Amniotic stem cell (primary cell): ENCODE measurements around the gene EXTL2.
A peak's percentile ranks its signal among the peaks of the same experiment; 100 is the strongest.
"Not testable (repeated sequence)": the region's sequence is repeated elsewhere in the genome, so short reads cannot be mapped to it uniquely, and the experiment has no call there.

ENCODE experiments used
- DNase-seq: peaks from one replicate; lab custom pipeline; 2025; lab: John Stamatoyannopoulos, UW

The EXTL2 gene, protein sequence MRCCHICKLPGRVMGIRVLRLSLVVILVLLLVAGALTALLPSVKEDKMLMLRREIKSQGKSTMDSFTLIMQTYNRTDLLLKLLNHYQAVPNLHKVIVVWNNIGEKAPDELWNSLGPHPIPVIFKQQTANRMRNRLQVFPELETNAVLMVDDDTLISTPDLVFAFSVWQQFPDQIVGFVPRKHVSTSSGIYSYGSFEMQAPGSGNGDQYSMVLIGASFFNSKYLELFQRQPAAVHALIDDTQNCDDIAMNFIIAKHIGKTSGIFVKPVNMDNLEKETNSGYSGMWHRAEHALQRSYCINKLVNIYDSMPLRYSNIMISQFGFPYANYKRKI

DNA sequence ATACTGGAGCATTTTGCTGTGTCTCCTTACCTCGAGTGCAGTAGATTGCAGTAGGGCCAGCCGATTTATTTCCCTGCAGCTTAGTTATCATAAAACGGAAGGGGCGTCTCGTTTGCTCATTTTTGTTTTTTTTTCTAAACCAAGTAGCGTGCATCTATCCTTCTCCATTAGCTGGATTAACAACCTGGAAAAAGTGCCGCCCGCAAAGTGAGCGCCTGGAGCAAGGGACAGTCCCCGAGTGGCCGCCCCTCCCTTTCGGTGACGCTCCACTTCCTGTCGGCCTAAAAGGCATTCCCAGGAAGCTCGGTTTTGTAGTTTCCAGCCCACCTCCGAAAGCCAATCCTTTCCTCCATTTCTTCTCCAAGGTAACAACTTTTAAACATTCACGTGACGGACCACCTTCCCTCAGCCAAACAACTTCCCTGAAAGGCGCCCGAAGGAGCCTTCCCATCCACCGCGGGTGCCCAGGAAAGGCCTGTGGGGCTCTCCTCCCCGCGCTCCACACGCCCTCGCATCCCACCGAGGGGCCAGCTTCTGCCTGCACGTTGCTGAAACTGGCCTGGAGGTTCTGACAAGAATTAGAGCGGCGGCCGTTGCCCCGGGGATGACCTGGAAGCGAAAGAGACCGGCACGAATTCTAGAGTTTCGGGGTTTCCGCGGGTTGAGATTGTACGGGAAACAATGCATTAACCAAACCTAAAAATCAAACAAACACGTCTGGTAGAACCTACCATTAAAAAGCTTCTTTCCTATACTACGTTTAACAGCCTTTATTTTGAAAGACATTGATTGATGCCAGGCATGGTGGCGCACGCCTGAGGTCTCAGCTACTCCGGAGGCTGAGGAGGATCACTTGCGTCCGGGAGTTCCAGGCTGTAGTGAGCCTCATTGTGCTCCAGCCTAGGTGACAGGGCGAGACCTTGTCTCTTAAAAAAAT, at the start of gene EXTL2:
Gene EXTL2, minus strand, starts transcription at position 240 of the 937 bp plus-strand sequence. CDS start 6,085 bp downstream, outside the sequence.
- DNase-seq, result peak; percentile 76

DNA sequence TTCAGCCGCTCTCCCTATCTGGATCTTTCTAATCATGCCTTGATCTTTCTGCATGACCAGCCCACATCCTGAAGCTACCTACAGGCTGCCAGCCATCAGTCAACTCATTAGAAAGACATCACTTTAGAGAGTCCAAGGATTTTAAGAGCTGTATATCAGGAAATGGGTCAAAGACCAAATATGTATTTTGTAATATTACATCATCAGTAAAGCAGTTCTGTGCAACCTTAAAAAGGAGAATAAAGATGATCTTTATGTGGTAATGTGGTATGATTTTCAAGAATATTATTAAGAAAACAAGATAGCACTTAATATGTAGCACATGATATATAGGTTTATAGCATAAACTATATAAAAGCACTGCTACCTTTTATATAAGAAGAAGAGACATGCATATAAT, 48.9 kb upstream of the EXTL2 start:
- DNase-seq, result no peak

DNA sequence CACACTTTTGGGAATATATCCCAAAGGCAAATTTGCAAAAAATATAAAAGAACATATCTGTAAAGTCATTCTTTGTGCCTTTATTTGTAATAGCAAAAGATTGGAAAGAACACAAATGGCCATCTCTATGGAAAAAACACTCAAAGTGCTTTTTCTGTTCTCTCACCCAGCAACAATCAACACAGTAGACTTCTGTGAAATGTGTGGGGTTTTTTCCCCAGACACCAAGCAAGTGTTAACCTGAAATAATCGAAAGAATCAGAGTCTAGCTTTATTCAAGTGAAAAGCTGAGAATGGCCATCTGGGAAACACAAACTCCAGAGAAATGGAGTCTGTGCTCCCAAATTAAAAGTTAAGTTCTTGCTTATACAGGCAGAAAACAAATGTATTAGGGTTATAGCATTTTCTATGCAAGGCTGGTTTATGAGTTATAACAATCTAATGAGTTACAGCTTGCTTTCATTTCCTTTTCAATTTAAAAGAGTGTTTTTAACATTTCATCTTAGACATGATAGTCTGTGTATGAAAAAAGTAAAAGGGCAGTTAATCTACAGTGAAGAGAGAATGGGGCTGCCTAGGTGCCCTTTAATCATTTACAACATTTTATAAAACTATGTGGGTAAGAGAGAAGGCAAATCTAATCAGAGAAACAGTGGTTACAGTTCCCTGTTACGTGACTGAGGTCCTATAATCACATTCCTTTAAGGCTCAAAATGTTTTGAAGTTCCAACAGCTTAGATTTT, 47.8 kb upstream of the EXTL2 start:
- no peak for DNase-seq

DNA sequence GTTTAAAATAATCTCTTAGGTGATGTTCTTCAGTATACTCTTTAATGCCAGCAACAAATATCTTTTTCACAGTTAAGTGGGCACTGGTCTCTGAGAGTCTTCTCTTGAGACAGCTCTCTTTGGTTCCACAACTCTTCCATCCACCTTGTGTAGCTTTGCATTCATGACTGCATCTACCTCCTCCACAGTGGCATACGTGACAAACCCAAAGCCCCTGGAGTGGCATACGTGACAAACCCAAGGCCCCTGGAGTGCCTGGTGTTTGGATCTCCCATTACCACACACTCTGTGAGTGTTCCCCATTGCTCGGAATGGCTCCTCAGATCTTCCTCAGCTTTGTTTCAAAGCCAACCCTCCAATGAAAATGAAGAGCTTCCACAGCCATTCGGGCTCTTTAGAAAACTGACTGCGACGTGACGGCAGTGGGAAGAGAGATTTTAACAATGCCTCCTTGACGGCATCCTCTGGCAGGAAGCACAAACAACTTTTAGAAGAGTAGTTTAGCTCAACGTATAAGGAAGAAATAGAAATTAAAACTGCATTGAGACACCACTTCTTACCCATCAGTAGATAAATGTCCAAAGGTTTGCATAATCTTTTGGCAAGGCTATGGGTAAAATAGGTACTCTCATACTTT, 47.1 kb upstream of the EXTL2 start:
- DNase-seq, result no peak

DNA sequence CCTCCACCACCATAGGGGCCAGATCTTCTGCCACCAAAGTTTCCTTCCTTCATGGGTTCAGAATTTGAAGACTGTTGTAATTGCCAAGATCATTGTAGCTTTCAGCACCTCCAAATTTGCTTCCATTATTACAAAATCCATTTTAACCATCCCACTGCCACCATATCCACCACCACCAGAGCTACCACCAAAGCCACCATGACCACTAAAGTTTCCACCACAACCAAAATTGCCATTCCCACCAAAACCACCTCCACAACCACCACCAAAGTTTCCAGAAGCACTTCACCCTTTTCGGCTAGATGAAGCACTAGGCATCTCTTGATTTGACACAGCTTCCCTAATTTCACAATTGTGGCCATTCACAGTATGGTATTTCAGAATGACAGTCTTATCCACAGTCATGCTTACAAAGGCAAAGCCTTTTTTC, 46.5 kb upstream of the EXTL2 start:
- DNase-seq, result no peak

DNA sequence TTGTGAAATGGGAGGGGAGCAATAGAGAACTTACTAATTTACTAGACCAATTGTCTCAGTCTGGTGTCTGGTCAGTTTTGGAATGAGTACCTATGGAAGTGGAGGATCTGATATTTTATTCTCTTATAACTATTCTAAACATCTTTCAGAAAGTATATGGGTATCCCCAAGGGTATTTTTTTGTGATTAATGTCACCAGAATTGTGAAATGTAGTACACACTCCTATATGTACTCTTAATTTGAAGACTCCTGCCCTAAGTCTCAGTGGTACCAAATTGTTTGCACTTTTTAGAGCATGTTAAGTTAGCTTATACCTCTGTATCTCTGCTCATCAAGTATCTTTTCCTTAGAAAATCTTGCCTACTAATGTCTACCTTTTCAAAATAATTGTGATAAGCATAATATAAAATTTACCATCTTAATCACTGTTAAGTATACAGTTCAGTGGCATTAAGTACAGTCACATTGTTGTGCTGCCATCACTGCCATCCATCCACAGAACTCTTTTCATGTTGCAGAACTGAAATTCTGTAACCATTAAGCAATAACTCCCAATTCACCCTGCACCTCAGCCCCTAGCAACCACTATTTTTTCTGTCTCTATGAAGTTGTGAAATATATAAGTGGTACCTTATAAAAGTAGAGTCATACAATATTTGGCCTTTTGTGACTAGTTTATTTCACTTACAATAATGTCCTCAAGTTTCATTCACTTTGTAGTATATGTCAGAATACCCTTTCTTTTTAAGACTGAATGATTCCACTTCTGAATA, 41.7 kb upstream of the EXTL2 start:
- DNase-seq, result no peak

DNA sequence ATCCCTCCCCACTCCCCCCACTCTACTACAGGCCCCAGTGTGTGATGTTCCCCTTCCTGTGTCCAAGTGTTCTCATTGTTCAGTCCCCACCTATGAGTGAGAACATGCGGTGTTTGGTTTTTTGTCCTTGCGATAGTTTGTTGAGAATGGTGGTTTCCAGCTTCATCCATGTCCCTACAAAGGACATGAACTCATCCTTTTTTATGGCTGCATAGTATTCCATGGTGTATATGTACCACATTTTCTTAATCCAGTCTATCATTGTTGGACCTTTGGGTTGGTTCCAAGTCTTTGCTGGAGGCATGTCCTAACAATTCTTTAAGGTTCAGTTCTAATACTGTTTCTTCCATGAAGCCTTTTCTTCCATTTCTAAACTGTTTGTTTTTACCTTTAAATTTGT, 38.9 kb upstream of the EXTL2 start:
- DNase-seq, result not testable (repeated sequence)

DNA sequence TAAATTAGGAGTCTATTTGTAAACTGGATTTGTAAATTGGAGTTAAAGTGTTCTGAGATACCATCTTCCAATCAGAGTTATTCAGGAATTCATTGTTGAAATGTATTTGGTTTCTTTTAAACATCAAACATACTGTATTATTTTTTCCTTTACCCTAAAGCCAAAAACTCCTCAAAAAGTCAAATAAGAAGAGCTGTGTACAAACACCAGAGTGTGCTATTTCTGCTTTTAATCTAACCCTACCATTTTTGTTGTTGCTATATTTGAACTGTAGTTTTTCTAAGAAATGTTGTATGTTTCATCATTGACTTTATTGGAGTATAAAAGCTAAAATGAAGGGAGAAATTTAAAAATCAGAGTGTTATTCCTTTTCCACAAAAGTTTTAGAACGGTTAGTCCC, 37.1 kb upstream of the EXTL2 start:
- no peak for DNase-seq

DNA sequence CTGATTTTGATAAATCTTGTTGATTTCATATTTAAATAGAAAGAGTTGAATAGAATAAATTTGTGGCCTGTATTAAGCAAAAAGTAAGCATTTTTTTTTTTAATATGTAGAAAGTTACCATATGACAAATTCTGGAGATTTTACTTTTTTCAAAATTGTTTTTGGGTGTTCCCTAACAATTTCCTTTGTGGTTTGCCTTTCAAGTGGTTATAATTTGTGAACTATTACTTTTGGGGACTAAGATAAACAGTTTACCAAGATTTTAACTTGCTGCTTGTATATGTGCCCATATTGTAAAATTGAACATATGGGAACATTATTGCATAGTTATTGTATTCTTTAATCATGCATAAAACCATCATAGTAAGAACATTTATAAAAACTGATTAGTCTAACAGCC, 35.9 kb upstream of the EXTL2 start:
- no peak for DNase-seq

DNA sequence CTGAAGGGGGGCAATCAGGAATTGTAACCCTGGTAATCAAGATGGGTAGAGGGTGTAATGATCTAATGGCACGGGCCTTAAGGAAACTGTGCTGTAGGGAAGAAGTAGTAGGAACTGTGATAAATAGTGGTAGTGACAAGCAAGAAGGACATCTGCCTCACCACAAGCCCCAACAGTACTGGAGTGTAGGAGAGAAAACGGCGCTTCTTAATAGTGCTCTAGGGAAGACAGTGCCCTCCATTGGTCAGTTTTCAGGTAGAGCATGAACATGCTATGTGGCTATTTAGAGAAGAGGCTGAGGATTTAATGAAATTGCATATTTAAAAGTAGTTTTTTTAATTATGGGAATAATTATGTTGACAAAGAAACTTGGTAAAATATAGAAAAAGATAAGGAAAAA, 33.5 kb upstream of the EXTL2 start:
- DNase-seq, result no peak

DNA sequence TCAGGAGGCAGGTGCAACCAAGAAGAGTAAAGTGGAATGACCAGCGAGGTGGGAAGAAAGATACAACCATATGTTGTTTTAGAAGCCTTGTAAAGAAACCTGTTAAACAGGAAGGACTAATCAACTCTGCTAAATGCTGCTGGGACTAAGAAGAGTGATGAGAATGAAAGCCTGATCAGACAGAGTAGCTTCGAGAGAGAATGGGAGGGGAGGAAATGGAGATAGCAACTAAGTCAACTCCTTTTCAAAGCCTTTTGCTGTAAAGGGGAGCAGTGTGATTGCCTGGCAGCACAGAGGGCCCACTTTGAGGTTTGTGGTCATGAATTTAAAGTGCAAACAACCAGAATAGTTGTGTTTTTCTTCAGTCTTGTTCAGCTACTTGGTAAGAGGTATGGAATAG, 32.6 kb upstream of the EXTL2 start:
- DNase-seq, result no peak

DNA sequence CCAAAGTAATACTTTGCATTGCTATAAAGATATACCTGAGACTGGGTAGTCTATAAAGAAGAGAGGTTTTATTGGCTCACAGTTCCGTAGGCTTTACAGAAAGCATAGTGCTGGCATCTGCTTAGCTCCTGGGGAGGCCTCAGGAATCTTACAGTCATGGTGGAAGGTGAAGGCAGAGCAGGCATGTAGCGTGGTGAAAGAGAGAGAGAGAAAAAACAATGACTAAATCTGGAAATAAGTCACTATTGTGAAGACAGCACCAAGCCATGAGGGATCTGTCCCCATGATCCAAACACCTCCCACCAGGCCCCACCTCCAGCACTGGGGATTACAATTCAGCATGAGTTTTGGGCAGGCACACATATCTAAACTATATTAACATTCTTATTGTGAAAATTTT, 31.6 kb upstream of the EXTL2 start:
- no peak for DNase-seq

DNA sequence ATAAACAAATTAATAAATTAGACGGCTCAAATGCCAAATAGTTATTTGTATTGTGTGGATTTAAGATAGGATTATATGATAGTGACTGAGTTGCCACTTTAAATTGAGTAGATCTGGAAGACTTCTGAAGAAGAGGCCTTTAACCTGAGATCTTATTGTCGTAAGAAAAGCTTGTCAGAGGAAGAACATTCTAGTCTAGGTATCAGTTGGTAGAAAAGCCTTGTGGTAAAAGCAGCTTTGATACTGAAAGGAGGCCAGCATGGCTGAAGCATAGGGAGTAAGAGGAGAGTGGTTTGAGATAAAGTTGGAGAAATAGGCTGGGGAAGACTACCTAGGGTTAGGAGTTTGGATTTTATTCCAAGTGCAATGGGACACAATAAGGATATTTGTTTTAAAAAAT, 30.3 kb upstream of the EXTL2 start:
- no peak for DNase-seq

DNA sequence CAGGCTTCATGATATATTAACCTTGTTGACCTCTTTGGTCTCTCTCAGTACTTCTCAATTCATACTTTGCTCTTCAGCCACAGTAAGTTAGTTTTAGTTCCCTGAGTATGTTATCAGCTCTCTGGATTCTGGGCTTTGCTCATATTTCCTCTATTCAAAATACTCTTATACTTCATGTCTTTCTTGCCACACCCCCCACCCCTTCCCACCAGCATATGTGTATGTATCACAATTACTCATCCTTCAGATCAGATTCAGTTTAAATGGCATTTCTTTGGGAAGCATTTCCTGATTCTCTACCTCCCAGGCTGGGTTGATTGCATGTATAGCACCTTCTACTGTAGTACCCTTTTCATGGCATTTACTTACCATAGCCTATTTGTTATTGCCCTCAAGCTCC, 29.6 kb upstream of the EXTL2 start:
- peak; percentile 6 for DNase-seq

DNA sequence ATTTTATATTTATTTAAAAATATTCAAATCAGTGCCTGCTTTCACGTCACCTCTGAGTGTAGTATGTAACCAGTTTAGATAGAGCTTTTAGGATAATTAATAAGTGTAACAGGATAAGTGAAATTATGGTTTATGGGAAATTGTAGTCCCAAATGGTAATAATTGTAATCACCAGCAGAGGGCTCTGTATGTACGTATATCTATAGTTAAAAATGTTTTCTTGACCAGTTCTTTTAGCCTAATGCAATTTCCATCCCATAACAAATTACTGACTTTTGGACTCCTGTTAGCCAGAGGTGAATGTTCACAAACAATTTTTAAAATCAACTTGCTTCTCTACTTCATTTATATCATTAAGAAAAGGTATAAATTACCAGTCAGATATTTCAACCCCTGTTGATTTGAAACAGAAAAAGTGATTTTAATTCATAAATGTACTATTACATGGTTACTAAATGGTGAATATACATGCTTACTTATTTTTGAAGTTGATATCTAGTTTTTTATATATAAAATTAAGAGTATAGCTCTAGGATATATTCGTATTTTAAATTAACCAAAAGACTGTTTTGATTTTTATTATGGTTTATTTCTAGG, 26.6 kb upstream of the EXTL2 start:
- DNase-seq, result peak; percentile 45

DNA sequence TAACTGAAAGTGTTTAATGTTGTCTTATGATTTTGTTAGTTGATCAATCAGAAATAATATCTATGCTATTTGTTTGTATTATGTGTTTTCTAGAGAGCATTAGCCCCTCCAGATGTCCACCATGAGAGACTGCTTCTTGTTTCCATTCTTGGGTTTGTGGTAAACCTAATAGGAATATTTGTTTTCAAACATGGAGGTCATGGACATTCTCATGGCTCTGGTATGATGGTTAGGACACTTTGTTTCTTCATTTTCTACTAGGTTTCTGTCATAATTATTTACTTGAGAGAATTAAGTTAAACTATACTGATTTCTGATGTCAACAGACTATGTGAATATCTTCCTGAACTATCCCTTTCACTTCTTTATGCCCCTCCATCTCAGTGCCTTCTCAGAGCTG, 17.4 kb upstream of the EXTL2 start:
- DNase-seq, result no peak

DNA sequence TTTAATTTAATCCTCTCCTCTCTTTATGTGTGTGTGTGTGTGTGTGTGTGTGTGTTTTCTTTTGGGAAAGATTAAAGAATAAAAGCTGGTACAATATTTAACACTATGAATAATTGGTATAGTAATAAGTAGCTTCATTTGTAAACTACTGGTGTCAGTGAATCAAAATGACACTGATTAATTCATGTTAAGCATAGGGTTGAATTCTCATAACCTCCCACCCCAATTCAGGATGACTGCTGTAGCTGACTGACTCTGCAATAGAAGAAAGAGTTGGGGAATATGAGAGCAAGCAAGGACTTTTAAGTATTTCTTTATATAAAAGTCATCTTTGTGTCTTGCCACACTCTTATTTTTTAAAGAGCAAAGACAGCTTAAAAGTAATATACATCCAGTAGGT, 14.4 kb upstream of the EXTL2 start:
- no peak for DNase-seq

DNA sequence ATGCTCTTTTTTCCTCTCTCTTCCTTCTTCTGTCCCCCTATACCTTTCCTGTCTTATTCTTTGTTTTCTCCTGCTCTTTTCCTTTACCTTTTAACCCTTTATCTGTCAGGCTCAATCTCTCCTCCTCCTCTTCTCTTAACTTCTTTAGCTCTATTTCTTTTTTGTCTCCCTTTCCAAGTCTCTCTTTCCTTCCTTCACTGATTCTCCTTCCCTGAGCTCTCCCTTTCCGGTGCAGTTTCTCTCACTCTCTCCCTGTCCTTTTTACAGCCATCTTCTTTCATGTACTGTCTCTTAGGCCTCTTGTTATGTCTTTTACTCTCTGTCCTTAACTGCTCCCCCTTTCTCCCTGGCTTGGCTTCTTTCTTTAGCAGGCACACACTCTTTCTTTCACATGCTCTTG, 13.2 kb upstream of the EXTL2 start:
- no peak for DNase-seq

DNA sequence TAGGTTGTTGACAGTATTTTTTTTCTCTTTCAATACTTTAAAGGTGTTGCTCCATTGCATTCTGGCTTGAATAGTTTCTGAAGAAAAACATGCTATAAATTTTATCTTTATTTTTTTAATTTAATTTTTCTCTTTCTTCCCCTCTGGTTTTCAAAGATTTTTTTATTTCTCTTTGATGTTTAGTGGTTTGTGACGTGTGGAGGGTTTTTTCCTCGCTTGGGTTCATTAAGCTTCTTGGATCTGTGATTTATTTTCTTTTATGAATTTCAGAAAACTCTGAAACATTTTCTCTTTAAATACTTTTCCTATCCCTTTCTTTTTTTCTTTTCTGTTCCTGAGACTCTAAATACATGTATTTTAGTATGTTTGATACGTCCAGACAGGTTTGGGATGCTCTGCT, 10.5 kb upstream of the EXTL2 start:
- no peak for DNase-seq

DNA sequence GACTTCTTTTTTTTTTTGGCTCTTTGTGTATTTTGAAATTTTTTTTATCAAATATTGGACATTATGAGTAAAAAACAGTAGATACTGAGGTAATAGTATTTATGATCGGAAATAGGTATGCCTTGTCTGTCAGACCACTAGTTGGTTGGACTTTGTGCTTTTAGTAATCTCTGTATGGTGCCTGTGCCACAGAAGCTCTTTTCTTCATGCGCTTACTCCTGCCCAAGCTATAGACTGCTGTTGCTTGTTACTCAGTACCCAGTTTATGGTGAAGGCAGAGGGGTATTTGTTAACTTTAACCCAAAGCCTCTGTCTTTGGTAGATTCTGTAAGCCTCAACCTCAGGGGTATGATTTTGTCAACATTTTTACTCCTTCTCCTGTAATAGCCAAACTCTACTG, 9.9 kb upstream of the EXTL2 start:
- no peak for DNase-seq

DNA sequence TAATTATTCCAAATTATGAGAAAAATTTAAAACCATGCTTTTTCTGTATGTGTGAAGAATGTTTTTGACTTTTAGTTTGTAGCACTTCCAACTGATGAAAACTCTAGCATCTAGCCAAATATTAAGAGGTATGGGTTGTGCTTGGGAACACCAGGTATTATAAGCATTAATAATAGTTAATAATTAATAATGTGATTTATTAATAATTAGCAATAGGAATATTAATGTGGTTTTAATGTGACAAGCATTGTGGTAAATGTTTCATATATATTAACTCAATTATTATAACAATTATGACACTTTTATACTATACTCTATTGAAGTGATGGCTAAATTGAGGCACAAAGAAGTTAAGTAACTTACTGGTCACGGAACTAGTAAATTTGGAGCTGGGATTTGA, 9.1 kb upstream of the EXTL2 start:
- no peak for DNase-seq
